SK-MEL-5 (cell line): ENCODE data around the gene KSR2. TPM values are rescaled to one million over a fixed set of nuclear protein-coding genes. Genes with fewer than 3 reads are reported as not detected.
"Not testable (repeated sequence)": the region's sequence is repeated elsewhere in the genome, so short reads cannot be mapped to it uniquely, and the experiment has no call there.

Source experiments
- DNase-seq: peaks from one replicate; pipeline ENCODE4 v3.0.0-alpha.2; 2016; ENCODE audit warnings: low read depth, low spot score
- in situ Hi-C: cut with HindIII; loops from 2 replicates; pipeline ENCODE4 v1.10.0; 2016; ENCODE audit warnings: low sequenced_read_pairs, high pct_unique_total_duplicates, low pct_unique_long_range_greater_than_20kb
- total RNA-seq: library from RNA; depleted of rRNA; stranded (reverse); fragments of >200 nt; shearing (Covaris generic); gene quantifications from 2 replicates; pipeline ENCODE4 v1.2.3, GENCODE V29; 2014

Gene KSR2
- total RNA-seq, 1 experiment from 2014 or later, result 0.03 TPM

DNA sequence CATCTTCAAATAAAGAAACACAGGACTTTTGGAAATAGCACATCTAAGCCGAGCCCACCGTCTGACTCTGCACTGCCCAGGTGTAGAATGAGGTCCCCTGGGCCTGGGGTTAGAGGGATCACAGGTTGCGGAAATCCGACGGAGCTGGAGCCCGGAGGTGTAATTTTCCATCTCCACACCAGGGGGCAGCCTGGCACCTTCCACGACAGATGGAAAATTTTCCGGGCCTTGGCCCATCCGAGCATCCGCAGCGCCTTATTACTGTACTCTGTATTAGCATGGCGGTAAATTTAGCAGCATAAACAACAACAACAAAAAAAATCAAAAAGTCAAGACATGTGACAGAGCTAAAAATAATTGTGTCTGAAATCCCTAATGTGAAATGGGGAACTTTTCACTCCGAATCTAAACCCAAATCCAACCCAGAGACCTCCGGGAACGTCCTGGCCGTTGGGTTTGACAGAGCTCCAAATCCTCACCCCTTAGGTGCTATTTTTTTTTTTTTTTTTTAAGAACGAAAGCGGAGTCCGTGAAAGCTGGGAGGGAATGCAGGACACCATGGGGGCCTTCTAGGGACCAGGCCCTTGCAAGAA is 93.9 kb downstream of the KSR2 start:
- DNase-seq, result peak; percentile 72
- in situ Hi-C loops, result no loop called here

DNA sequence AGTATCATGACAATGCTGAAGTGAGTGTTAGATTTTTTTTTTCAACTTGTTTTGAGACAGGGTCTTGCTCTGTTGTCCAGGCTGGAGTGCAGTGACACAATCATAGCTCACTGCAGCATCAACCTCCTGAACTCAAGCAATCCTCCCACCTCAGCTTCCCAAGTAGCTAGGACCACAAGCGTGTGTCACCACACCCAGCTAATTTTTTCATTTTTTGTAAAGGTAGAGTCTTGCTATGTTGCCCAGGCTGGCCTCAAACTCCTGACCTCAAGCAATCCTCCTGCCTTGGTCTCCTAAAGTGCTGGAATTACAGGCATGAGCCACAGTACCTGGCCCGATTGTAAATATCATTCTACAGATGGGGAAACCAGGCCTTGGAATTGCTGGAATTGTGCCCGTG is 94.6 kb downstream of the KSR2 start:
- DNase-seq, in situ Hi-C loops: not testable (repeated sequence)

DNA sequence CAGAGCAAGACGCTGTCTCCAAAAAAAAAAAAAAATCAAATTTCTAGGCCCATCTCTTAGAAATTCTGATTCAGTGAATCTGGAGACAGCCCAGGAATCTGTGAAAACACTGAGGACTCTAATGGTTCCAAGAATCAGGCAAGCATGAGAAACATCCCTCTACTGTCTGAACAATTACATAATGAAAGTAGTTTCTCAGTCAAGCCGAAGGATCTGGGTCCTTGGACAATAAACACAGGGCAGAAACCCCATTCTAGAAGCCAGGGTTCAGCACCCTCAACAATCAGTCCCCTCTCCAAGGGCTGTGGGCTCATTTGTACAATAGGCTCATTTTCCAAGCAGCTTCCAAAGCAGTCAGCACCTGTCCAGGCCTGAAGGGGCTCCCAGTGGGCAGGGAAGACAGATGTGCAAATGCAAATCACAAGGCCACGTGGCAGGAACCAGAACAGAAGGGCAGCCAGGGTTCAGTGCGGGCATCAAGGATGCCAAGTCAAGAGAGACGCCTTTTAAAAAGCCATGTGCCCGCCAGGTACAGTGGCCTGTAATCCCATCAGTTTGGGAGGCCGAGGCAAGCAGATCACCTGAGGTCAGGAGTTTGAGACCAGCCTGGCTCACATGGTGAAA is 96.1 kb downstream of the KSR2 start:
- no peak for DNase-seq
- in situ Hi-C loops, result no loop called here

DNA sequence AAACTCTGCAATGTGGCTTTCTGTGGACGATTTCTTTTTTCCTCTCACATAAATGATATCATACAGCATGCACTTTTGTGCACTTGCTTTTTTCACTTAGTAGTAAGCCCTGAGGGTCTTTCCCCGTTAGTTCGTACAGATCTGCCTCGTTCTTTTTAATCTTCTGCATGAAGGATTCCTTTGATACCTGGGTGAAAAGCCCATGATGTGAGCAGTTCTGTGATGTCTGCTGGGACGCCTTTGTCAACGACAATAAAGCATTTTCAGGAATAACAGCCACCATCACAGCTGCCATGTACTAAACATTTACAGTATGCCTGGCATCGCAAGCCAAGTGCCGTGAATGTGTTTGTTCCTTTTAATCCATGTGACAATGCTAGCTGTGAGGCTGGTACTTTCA is 99.2 kb downstream of the KSR2 start:
- in situ Hi-C loops, result no loop called here
- no peak for DNase-seq

DNA sequence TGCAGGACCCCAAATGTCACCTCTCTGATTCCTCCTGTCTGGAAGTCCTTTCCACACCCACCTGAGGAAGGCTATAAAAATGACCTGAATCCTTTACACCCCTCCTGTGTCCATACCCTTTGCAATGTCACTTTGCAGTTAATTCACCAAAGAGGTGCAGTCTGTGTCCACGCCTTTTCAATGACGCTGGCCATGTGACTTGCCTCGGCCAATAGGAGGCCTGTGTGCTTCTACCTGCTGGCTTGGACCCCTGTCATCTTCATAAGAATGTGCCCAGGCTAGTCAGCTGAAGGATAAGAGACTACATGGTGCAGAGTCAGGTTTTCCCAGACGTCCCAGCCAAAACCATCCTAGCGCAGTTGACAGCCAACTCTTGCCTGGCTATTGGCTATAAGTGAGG is 101.4 kb downstream of the KSR2 start:
- in situ Hi-C loops, result no loop called here
- no peak for DNase-seq

DNA sequence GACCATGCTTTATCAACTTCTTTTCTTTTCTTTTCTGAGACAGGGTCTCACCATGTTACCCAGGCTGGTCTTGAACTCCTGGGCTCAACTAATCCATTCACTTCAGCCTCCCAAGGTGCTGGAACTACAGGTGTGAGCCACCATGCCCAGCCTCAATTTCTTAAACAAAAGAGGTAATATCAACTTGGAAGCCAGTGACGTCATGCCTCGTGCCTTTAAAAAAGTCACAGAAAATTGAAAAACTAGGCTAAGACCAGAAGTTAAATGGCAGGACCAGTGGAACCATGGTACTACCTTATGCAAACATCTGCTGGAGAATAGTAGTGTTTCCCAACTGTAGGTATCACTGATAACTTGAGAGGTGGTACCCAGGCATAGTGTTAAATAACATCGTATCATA is 103.3 kb downstream of the KSR2 start:
- no peak for DNase-seq
- in situ Hi-C loops, result no loop called here

DNA sequence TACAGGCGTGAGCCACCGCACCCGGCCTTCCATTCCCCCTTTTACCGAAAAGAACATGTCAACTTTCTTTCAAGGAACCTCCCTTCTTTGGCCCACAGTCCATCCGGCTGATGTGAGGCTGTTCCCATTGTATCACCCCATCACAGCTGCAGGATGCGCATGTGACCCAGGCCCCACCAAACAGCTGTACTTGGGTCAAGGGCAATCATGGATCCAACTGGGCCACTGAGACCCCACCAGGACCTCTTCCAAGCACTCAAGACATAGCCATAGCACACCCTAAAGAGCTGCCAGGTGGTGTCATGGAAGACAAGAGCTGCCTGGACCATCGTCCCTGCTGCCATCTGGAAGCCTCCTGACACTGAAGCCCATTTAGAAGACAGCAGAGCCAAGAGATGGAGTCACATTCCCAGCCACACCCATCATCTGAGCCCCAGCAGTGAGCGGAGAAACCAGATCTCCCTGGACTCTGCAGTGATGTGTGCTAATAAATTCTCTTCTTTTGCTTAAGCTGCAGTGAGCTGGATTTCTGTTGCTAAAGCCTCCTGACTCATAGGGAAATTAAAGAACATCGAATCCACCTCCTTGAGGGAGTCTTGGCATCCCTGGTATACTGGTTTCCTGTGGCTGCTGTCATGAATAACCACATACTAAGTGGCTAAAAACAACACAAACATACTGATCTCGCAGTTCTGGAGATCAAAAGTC is 105.6 kb downstream of the KSR2 start:
- in situ Hi-C loops, result no loop called here
- no peak for DNase-seq

DNA sequence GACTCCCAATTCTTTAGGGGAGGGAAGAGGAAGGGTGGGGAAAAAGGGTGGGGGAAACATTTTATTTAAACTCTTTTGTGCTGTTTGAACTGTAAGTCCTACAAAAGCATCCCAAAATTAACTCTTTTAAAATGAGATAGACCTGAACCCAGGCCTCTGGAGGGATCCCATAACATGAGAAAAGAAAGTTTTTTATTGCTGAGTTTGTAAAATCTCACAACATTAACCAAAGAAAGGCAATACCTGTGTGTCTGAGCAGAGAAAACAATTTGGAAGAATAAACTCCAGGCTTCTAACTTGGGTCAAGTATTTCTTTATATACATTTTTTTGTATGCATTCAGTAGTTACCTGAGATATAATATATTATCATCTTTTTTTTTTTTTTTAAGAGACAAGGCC is 107.1 kb downstream of the KSR2 start:
- no peak for DNase-seq
- in situ Hi-C loops, result no loop called here

DNA sequence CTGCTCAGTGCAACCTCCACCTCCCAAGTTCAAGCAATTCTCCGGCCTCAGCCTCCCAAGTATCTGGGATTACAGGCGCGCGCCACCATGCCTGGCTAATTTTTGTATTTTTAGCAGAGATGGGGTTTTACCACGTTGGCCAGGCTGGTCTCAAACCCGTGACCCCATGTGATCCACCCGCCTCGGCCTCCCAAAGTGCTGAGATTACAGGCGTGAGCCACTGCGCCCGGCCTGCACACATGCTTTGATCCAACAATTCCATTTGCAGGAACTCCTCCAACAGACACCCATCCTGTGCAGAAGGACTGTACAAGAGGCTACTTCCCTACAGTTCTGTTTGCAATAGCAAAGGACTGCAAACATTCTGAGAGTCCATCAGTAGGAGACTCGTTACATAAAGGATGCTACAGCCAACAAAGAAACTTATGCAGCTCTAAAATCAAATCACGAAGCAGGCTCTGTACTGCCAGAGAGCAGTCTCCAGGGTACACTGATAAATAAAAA is 108.0 kb downstream of the KSR2 start:
- DNase-seq, in situ Hi-C loops: not testable (repeated sequence)

DNA sequence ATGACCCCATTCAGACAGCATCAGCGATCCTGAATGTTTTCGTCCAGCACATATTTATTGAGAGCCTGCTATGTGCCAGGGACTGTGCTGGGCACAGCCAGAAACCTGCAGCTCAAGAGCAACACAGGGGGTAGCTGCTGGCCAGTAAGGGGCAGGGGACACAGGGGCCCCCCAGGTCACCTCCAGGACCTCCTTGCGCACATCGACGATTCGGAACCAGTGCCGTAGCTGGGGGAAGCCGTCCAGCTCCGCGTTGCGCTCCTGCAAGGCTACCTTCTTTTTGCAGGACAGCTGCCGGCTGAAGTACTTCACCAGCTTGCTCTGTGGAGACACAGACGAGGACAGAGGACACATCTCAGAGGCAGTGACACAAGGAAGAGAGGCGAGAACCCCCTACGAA is 108.7 kb downstream of the KSR2 start:
- in situ Hi-C loops, result no loop called here
- DNase-seq, result no peak

DNA sequence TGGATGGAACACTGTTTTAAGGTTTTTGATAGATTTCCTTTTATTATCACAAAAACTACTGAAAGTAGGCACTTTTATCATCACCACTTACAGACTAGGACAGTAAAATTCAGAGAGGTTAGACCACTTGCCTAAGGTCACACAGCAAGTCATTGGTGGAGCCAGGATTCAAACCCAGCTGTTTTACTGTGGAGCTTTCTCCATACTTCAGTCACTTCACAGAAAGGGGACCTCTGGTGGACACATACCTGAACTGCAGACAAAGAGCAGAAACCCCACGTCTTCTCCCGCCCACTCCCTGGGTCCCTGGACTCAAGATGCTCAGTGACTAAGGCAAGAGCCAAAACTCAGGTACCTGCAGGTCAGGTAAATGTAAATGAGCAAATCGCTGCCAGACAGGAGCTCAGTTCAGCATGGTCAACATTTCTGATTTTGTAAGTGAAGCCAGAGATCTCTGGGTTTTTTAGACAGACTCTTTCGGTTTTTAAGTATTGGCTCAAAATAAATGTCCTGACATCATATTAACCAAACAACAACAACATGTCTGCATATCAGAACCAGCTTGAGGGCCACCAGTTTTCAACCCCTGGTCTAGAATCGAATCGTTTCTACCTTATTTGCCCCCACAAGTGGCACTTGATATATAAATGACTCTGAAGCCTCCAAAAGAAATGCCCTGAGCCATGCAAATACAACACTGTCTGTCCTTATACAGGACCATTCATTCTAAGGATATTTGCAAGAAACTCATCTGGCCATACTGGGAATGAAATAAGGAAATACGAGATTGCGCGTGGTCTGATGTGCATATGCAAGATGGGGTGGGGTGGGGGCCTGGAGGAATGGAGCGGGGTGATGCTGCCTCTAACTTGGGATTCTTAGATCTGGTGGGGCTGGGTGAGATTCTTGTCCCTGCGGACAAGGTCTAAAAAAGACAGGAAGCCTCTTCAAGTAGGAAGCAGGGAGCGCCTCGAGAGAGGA is 110.9 kb downstream of the KSR2 start:
- in situ Hi-C loops, result no loop called here
- peak; percentile 81 for DNase-seq

DNA sequence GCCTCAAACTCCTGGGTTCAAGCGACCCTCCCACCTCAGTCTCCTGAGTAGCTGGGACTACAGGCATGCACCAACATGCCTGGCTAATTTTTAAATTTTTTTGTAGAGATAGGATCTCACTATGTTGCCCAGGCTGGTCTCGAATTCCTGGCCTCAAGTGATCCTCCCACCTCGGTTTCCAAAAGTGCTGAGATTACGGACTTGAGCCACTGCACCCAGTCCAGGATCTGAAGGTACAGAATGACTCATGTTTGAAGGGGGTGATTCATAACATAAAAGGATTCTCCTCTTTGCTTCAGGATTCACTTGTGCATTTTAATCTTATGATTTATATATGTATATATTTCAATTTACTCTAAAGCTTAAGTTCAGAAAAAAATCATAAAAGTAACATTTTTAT is 111.7 kb downstream of the KSR2 start:
- in situ Hi-C loops, DNase-seq: not testable (repeated sequence)

DNA sequence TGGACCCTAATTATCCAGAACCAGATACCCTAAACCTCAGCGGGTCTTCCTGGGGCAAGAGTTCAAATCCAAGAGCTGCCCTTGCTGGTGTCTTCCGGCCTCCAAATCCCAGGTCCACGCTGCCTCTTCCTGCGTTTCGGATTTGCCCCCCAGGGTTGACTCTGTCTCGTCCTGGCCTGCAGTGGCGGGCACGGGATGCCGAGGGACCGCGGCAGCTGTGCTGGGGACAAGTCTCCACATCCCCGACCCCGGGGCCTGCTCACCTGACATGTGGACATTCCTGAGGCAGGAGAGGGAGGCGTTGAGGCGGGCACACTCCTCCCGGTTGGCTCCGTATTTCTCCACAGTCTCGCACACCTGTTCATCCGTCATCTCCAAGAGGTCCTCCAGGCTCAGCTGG is 113.6 kb downstream of the KSR2 start:
- DNase-seq, result no peak
- in situ Hi-C loops, result no loop called here

DNA sequence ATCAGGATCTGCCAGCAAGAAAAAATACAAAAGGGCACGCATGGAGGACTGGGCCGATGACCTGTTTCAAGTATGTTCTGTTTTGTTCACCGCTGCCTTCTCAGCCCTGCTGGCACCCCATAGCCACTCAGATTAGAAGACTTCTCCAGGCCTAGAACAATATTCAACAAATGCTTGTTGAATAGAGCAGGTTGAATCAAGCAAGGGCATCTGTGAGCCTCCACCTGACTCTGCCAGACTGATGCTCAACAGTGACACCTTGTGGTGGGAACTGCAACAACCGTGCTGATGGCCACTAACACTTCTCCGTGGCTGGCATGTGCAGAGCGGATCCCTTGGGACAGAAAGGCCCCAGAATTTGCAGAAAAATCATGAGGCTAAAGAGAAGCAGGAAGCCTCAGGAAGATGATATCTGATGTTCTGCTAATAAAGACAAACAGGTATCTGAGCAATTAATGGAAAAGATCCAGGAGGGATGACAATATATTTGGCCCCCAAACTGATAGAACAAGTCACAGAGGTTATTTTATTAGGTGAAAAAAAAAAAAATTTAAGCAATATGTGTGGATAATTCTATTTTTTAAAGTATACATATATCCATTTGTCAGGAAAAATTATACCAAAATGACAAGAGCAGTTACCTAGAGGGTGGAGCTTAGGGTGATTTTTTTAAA is 114.3 kb downstream of the KSR2 start:
- in situ Hi-C loops, result no loop called here

DNA sequence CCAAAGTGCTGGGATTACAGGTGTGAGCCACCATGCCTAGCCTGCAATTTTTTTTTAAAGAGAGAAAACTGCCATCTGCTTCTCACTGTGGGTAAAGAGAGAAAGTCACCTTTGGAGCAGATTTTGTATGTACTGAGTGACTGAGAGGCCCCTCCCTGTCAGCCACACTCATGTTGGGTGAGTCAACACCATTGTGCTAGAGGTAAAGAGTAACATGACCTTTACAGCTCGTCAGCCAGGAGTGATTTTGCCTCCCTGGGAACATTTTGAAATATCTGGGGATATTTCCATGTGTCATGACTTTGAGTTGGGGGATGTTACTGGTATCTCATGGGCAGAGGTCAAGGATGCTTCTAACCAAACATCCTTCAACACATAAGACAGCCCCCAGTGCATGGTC is 115.2 kb downstream of the KSR2 start:
- no peak for DNase-seq
- in situ Hi-C loops, result no loop called here

More for the DNA sequence above, 114.3 kb downstream of the KSR2 start:
- peak; percentile 81 for DNase-seq

DNA sequence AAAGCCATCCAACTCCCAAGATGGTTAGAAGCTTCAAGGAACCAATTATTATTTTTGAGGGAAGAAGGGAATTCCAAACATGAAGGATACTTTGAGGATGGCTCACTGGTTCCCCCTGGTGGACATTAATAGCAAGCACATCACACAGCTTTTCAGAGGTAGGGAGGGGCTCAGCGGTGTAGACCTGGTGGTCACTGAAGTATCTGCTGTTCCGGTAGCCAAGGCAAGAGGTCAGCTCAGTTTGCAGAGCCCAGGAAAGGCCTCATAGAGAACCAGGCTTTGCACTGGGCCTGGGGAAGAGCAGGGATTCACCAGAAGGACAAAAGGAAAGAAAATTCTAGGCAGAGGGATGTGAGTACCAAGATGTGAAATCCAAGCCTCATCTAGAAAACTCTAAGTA is 118.7 kb downstream of the KSR2 start:
- in situ Hi-C loops, result no loop called here
- DNase-seq, result peak; percentile 76

DNA sequence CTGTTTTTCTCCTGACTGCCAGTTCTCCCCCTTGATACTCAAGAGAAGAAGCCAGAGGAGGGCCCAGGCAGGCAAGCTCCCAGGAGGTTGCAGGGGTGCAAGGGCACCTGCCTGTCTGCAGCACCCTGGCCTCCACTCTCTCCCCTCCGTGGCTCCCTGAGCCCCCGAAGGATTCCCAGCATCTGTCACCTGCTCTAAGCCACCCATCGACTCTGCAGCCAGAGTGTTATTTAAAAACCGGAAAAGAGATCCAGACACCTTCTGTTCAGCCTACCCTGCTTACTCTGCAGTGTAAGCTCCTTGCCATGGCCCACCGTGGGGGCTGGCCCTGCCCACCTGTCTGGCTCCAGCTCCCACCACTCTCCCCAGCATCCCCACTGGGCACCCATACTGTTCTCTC is 121.4 kb downstream of the KSR2 start:
- DNase-seq, result no peak
- in situ Hi-C loops, result no loop called here
